Fibroblast of lung (primary cell): ENCODE data around the gene CARD14. TPM values are rescaled to one million over a fixed set of nuclear protein-coding genes. Genes with fewer than 3 reads are reported as not detected.
A peak's percentile ranks its signal among the peaks of the same experiment; 100 is the strongest.

ENCODE experiments used
- DNase-seq, 2 donors: peaks; one replicate each; pipeline versions ENCODE4 v3.0.0 to v3.0.0-alpha.2; 2010; ENCODE audit warnings: low read depth in 2 of 2
- H2AFZ ChIP-seq: 2 replicates; pipeline ENCODE4 v1.5.1; 2012; ENCODE audit warnings: low read length, control low read depth, inconsistent platforms
- H3K27ac ChIP-seq: 2 replicates; pipeline ENCODE4 v1.5.1; 2011; ENCODE audit warnings: low read length, control low read depth; ENCODE audit not compliant: insufficient read depth
- H3K27me3 ChIP-seq: 2 replicates; pipeline ENCODE4 v1.5.1; 2011; ENCODE audit warnings: mild to moderate bottlenecking, low read length; ENCODE audit not compliant: control insufficient read depth, insufficient read depth
- H3K36me3 ChIP-seq: 2 replicates; pipeline ENCODE4 v1.5.1; 2011; ENCODE audit warnings: low read length; ENCODE audit not compliant: control insufficient read depth, insufficient read depth
- H3K4me1 ChIP-seq: 2 replicates; pipeline ENCODE4 v1.5.1; 2011; ENCODE audit warnings: low read length; ENCODE audit not compliant: control insufficient read depth, insufficient read depth; ENCODE audit errors: extremely low read depth
- H3K4me2 ChIP-seq: 2 replicates; pipeline ENCODE4 v1.5.1; 2011; ENCODE audit warnings: low read length, control low read depth; ENCODE audit not compliant: insufficient read depth; ENCODE audit errors: extremely low read depth
- H3K4me3 ChIP-seq, 4 experiments: fragments of 200-600 bp in 1 of 4; sonication (generic) in 1 of 4; replicated peaks in 1 of 4; 2 replicates each; pipeline ENCODE4 v1.5.1; 2011 to 2016; ENCODE audit warnings: low read length in 4 of 4, low read depth in 3 of 4, mild to moderate bottlenecking in 3 of 4, control low read depth in 2 of 4, inconsistent platforms in 1 of 4, mixed read lengths in 1 of 4; ENCODE audit not compliant: insufficient read depth in 1 of 4; ENCODE audit errors: control extremely low read depth in 1 of 4
- H3K79me2 ChIP-seq: 2 replicates; pipeline ENCODE4 v1.5.1; 2012; ENCODE audit warnings: mild to moderate bottlenecking, low read length, inconsistent platforms; ENCODE audit not compliant: control insufficient read depth, insufficient read depth
- H3K9ac ChIP-seq: 2 replicates; pipeline ENCODE4 v1.5.1; 2011; ENCODE audit warnings: mild to moderate bottlenecking, low read length, control low read depth; ENCODE audit not compliant: insufficient read depth
- H3K9me3 ChIP-seq: 2 replicates; pipeline ENCODE4 v1.5.1; 2012; ENCODE audit warnings: low read depth, low read length; ENCODE audit not compliant: control insufficient read depth, insufficient read depth
- H4K20me1 ChIP-seq: 2 replicates; pipeline ENCODE4 v1.5.1; 2011; ENCODE audit warnings: low read length; ENCODE audit not compliant: control insufficient read depth, insufficient read depth; ENCODE audit errors: extremely low read depth
- EZH2 ChIP-seq: IDR thresholded peaks from 2 replicates; pipeline ENCODE4 v1.5.1; 2012; ENCODE audit warnings: low read length, control low read depth, mild to moderate bottlenecking; ENCODE audit errors: missing control alignments
- polyA plus RNA-seq, 2 donors: library from polyadenylated mRNA; depleted of rRNA in 1 of 2; stranded (reverse) in 1 of 2; unstranded in 1 of 2; fragments of >200 nt; gene quantifications; 2 replicates each; pipeline ENCODE4 v1.2.1, GENCODE V29; 2011 to 2012; ENCODE audit warnings: missing spikeins in 1 of 2
- total RNA-seq: library from RNA; depleted of rRNA; stranded (reverse); fragments of >200 nt; gene quantifications from 2 replicates; pipeline ENCODE4 v1.2.1, GENCODE V29; 2014
- TF ChIP-seq, protein P1 (sequence below), 2 donors: IDR thresholded peaks in 1 of 2; conservative IDR thresholded peaks in 1 of 2; 1 replicate in 1 of 2; 2 replicates in 1 of 2; pipeline ENCODE4 v1.5.1; 2011 to 2012; ENCODE audit warnings: low read length in 2 of 2, control low read depth in 1 of 2, inconsistent platforms in 1 of 2, low read depth in 1 of 2, mild to moderate bottlenecking in 1 of 2

CARD14 gene
- total and polyA plus RNA-seq, 2 donors (not counting 1 experiment from before 2014, with no cell fraction given): 0.17 TPM; not detected in 1

DNA sequence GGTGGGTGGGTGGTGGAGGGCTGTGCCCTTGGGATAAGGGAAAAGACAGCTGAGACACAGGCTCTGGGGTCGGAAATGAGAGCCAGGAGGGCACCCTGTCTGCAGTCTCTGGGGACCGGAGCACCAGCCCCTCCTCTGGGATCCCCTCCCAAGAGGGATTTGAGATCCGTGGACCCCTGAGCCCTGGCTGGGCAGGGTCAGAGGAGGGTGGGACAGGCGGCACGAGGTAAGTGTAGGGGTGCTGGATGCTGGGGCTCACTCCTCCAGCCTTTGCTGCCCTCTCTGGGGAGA, 49.9 kb downstream of the CARD14 start:
- H3K27me3 ChIP-seq: no peaks in the 10 kb centered on the region
- no peaks in the 10 kb centered on the region for H3K9me3 ChIP-seq
- H3K4me1 ChIP-seq: peaks cover 9% of the 10 kb centered on the region
- peak overlapping the region; percentile 53 for H2AFZ ChIP-seq
- no peaks in the 10 kb centered on the region for H4K20me1 ChIP-seq
- no peak for DNase-seq
- peaks cover 12% of the 10 kb centered on the region for H3K79me2 ChIP-seq
- peak overlapping the region; percentile 76 for H3K9ac ChIP-seq
- H3K36me3 ChIP-seq: peaks cover 16% of the 10 kb centered on the region
- H3K4me2 ChIP-seq: peak overlapping the region; percentile 96
- peak overlapping the region; percentile 88 for H3K27ac ChIP-seq
- TF ChIP-seq EZH2: no peak
- TF ChIP-seq, protein P1, sequence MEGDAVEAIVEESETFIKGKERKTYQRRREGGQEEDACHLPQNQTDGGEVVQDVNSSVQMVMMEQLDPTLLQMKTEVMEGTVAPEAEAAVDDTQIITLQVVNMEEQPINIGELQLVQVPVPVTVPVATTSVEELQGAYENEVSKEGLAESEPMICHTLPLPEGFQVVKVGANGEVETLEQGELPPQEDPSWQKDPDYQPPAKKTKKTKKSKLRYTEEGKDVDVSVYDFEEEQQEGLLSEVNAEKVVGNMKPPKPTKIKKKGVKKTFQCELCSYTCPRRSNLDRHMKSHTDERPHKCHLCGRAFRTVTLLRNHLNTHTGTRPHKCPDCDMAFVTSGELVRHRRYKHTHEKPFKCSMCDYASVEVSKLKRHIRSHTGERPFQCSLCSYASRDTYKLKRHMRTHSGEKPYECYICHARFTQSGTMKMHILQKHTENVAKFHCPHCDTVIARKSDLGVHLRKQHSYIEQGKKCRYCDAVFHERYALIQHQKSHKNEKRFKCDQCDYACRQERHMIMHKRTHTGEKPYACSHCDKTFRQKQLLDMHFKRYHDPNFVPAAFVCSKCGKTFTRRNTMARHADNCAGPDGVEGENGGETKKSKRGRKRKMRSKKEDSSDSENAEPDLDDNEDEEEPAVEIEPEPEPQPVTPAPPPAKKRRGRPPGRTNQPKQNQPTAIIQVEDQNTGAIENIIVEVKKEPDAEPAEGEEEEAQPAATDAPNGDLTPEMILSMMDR (conservative IDR thresholded peaks at IDR 0.05 in 1 of 2, IDR thresholded peaks at IDR 0.05 in 1 of 2; ENCODE audit: low read depth in 1 of 2, low read length in 2 of 2): no peak
- peak overlapping the region; percentile 74 to 97 (median 86) for H3K4me3 ChIP-seq

DNA sequence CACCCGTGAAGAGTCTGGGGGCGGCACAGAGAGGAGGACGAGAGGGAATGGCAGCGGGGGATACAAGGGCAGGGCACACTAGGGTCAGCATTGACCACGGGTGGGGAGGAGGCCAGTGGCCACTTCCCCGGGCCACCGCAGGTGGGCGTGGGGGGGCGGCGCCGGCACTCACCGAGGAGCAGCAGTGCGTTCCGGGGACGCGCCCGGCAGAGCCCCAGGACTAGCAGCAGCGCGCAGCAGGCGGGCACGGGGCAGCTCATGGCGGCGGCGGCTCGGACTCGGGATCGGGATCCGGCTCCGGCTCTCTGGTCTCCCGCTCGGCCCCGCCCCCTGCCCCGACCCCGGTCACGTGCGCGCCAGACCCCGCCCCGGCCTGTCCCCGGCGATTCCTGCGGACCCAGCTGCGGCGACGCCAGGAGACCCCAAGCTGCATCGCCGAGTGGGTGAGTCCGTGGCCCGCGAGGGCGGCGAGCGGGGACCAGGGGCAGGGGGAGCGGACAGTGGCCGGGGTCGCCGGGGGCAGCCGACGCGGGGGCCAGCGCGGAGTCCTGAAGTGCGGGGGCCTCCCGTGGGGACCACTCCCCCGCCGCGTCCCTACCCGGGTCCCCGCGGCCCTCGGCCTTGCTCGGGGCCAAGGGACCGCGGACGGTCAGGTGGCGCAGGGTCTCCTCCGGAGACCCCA, 50.4 kb downstream of the CARD14 start, which contains the start of the genes SGSH and SLC26A11:
TSS of gene SGSH (minus strand) at position 280 of the 682 bp plus-strand sequence. CDS start at position 260, 20 bp downstream.
TSS of gene SLC26A11 (plus strand) at position 374 of the 682 bp plus-strand sequence. CDS start 1,134 bp downstream, outside the sequence.
- Histone ChIP-seq H4K20me1 (no peaks in the 10 kb centered on the region), H3K4me2 (peak within 1 kb of the TSS; percentile 97), H2AFZ (peak within 1 kb of the TSS; percentile 67), H3K4me1 (peaks cover 9% of the 10 kb centered on the region), H3K36me3 (peaks cover 13% of the 10 kb centered on the region), H3K9me3 (no peaks in the 10 kb centered on the region), H3K27me3 (no peaks in the 10 kb centered on the region), H3K9ac (peak within 1 kb of the TSS; percentile 76), H3K4me3 (peak within 1 kb of the TSS; percentile 74 to 97 (median 86)), H3K79me2 (peaks cover 12% of the 10 kb centered on the region), H3K27ac (peak within 1 kb of the TSS; percentile 88)
- DNase-seq: peak; percentile 41 to 42
- TF ChIP-seq EZH2: no peak
- TF ChIP-seq, protein P1 (conservative IDR thresholded peaks at IDR 0.05 in 1 of 2, IDR thresholded peaks at IDR 0.05 in 1 of 2; ENCODE audit: low read depth in 1 of 2, low read length in 2 of 2): peak in 1 of 2 donors; percentile 1

DNA sequence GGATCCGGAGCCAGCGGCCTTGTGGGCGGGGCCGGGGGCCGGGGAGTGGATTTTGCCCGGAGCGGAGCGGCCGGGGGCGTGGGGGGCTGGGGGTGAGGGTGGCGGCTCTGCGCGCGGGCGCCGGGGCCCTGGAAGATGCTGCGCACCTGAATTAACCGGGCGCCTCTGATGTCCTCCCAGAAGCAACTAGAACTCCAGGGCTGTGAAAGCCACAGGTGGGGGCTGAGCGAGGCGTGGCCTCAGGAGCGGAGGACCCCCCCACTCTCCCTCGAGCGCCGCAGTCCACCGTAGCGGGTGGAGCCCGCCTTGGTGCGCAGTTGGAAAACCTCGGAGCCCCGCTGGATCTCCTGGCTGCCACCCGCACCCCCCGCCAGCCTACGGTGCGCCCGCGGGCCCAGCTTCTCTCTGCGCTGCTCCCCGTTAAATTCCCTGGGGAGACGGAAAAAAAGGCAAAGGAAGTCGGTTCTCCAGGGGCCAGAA, 50.9 kb downstream of the CARD14 start:
- H2AFZ ChIP-seq: no peak overlapping the region
- TF ChIP-seq, protein P1 (conservative IDR thresholded peaks at IDR 0.05 in 1 of 2, IDR thresholded peaks at IDR 0.05 in 1 of 2; ENCODE audit: low read depth in 1 of 2, low read length in 2 of 2): no peak
- no peak for TF ChIP-seq EZH2
- H3K9me3 ChIP-seq: no peaks in the 10 kb centered on the region
- H3K36me3 ChIP-seq: peaks cover 12% of the 10 kb centered on the region
- peak overlapping the region; percentile 97 for H3K4me2 ChIP-seq
- H3K79me2 ChIP-seq: peaks cover 12% of the 10 kb centered on the region
- H3K9ac ChIP-seq: peak overlapping the region; percentile 76
- no peaks in the 10 kb centered on the region for H4K20me1 ChIP-seq
- H3K4me1 ChIP-seq: peaks cover 9% of the 10 kb centered on the region
- H3K27ac ChIP-seq: no peak overlapping the region
- peak overlapping the region; percentile 63 to 97 (median 84) for H3K4me3 ChIP-seq
- H3K27me3 ChIP-seq: no peaks in the 10 kb centered on the region
- no peak for DNase-seq
